K562 (cell line): ENCODE measurements around the gene DYRK2. TPM values are rescaled to one million over a fixed set of nuclear protein-coding genes. Genes with fewer than 3 reads are reported as not detected.

Source experiments
- ATAC-seq: fragments of 200-7000 bp; cut with Tn5 transposase; 3 replicates; pipeline ENCODE4 v1.9.1; 2020; ENCODE audit warnings: moderate library complexity
- BruUV-seq: library from RNA; stranded (reverse); fragments of 400-500 nt; replicated peaks from 2 replicates; lab custom pipeline; 2021; lab: Mats Ljungman, UMichigan
- CTCF ChIA-PET: fragments of 300-600 bp; formaldehyde crosslinking; extraction: SDS; loops from one replicate; lab custom pipeline; 2021; ENCODE audit warnings: low intra/inter-chr PET ratio; lab: Yijun Ruan, JAX
- POLR2A ChIA-PET: fragments of 300-600, 350-650 bp; sonication (Branson Sonifier 250); formaldehyde crosslinking; extraction: SDS; loops from one replicate; lab custom pipeline; 2021; ENCODE audit warnings: antibody characterized with exemption, inconsistent platforms; lab: Yijun Ruan, JAX
- DNase-seq, 4 experiments: peaks; one replicate each; pipeline versions ENCODE4 v3.0.0 to v3.0.0-alpha.2; 2011 to 2018; ENCODE audit warnings: low spot score in 3 of 4, mixed read lengths in 3 of 4; ENCODE audit errors: extremely low read depth in 1 of 4
- FAIRE-seq: peaks from 2 replicates; lab custom pipeline; 2011; peaks lifted over from hg19 to GRCh38; lab: Jason Lieb, UNC
- H2AFZ ChIP-seq: 2 replicates; pipeline ENCODE4 v1.6.0; 2011; ENCODE audit warnings: low read depth, low read length, control low read depth, inconsistent platforms
- H3K27ac ChIP-seq: fragments of 200-600 bp; 3 replicates; pipeline ENCODE4 v1.8.0; 2011; ENCODE audit warnings: low read depth, mild to moderate bottlenecking, control low read depth, inconsistent platforms, low read length, moderate library complexity, mixed read lengths; ENCODE audit errors: extremely low read depth
- H3K27me3 ChIP-seq, 2 experiments: fragments of 300-600 bp in 1 of 2; 2 replicates in 1 of 2; 3 replicates in 1 of 2; pipeline versions ENCODE4 v1.6.0 to v1.8.0; 2011; ENCODE audit warnings: inconsistent platforms in 2 of 2, low read length in 2 of 2, mild to moderate bottlenecking in 1 of 2, mixed read lengths in 1 of 2, moderate library complexity in 1 of 2; ENCODE audit not compliant: control insufficient read depth in 2 of 2, insufficient read depth in 2 of 2
- H3K36me3 ChIP-seq: fragments of 300-600 bp; 3 replicates; pipeline ENCODE4 v1.8.0; 2011; ENCODE audit warnings: mild to moderate bottlenecking, low read length, inconsistent platforms; ENCODE audit not compliant: control insufficient read depth, insufficient read depth
- H3K4me1 ChIP-seq, 2 experiments: fragments of 200-600 bp in 1 of 2; replicated peaks in 1 of 2; 2 replicates in 1 of 2; 3 replicates in 1 of 2; pipeline versions ENCODE4 v1.5.1 to v1.8.0; 2011; ENCODE audit warnings: inconsistent platforms in 2 of 2, low read length in 2 of 2, mild to moderate bottlenecking in 1 of 2, mixed read lengths in 1 of 2, moderate library complexity in 1 of 2; ENCODE audit not compliant: control insufficient read depth in 2 of 2, insufficient read depth in 2 of 2
- H3K4me2 ChIP-seq: 2 replicates; pipeline ENCODE4 v1.6.1; 2011; ENCODE audit warnings: low read length, control low read depth, inconsistent platforms, mixed read lengths; ENCODE audit not compliant: insufficient read depth
- H3K4me3 ChIP-seq: fragments of 200-600 bp; sonication (generic), shearing (Covaris generic); 2 replicates; pipeline ENCODE4 v1.5.1; 2016; ENCODE audit warnings: control low read depth, inconsistent platforms
- H3K79me2 ChIP-seq: fragments of 200-600 bp; 3 replicates; pipeline ENCODE4 v1.8.0; 2011; ENCODE audit warnings: low read length, inconsistent platforms; ENCODE audit not compliant: control insufficient read depth, insufficient read depth
- H3K9ac ChIP-seq, 2 experiments: 2 replicates each; pipeline versions ENCODE4 v1.6.0 to v1.6.1; 2011; ENCODE audit warnings: low read depth in 2 of 2, low read length in 2 of 2, control low read depth in 1 of 2, inconsistent platforms in 1 of 2, mild to moderate bottlenecking in 1 of 2, mixed read lengths in 1 of 2; ENCODE audit not compliant: insufficient read depth in 1 of 2
- H3K9me1 ChIP-seq: one replicate; pipeline ENCODE4 v1.6.0; 2011; ENCODE audit warnings: inconsistent platforms, mild to moderate bottlenecking, low read length, moderate library complexity; ENCODE audit not compliant: control insufficient read depth, insufficient read depth
- H3K9me3 ChIP-seq: replicated peaks from 2 replicates; pipeline ENCODE4 v1.5.1; 2011; ENCODE audit warnings: low read depth, low read length, inconsistent platforms; ENCODE audit not compliant: control insufficient read depth, insufficient read depth
- H4K20me1 ChIP-seq: replicated peaks from 2 replicates; pipeline ENCODE4 v1.6.1; 2011; ENCODE audit warnings: low read length, inconsistent platforms, mixed read lengths; ENCODE audit not compliant: control insufficient read depth, insufficient read depth
- ASH1L ChIP-seq: fragments of 450-650 bp; IDR thresholded peaks from 2 replicates; pipeline ENCODE4 v1.6.1; 2018; ENCODE audit warnings: borderline replicate concordance, mild to moderate bottlenecking, low read depth; ENCODE audit not compliant: partially characterized antibody
- HNRNPUL1 ChIP-seq: fragments of 200-400 bp; formaldehyde crosslinking; IDR thresholded peaks from 2 replicates; pipeline ENCODE4 v1.6.1; 2017; ENCODE audit warnings: low read length
- MCM3 ChIP-seq: fragments of 450-650 bp; IDR thresholded peaks from 2 replicates; pipeline ENCODE4 v1.6.1; 2016
- REST ChIP-seq, 2 experiments: fragments of 450-650 bp; formaldehyde crosslinking in 1 of 2; IDR thresholded peaks; 2 replicates each; pipeline versions ENCODE4 v1.4.0 to v1.6.1; 2014 to 2020; ENCODE audit warnings: mild to moderate bottlenecking in 2 of 2, borderline replicate concordance in 1 of 2, low read depth in 1 of 2
- SLC30A9 ChIP-seq: fragments of 250-450 bp; sonication (Bioruptor Pico); IDR thresholded peaks from 2 replicates; pipeline ENCODE4 v1.8.0; 2022; ENCODE audit warnings: mild to moderate bottlenecking, moderate library complexity
- STAT5B ChIP-seq: fragments of 250-450 bp; sonication (Bioruptor Pico); IDR thresholded peaks from 2 replicates; pipeline ENCODE4 v1.8.0; 2021; ENCODE audit warnings: mild to moderate bottlenecking, inconsistent platforms
- TEAD1 ChIP-seq, 2 experiments: fragments of 450-650 bp in 1 of 2; sonication (generic) in 1 of 2; formaldehyde crosslinking; IDR thresholded peaks; 2 replicates each; pipeline versions ENCODE4 v1.4.0 to v1.8.0; 2020 to 2022; ENCODE audit warnings: mild to moderate bottlenecking in 2 of 2, missing genetic modification reagents in 1 of 2
- WGBS: fragments of 100-300 bp; shearing (Covaris generic); methylation state at CpG from one replicate; pipeline ENCODE4 v1.1.6; 2016; ENCODE audit warnings: low coverage, mixed read lengths; ENCODE audit not compliant: insufficient coverage; ENCODE audit errors: missing lambda C conversion rate; 5-methylcytosine and 5-hydroxymethylcytosine counted together
- in situ Hi-C: fragments of 300-500 bp; cut with MboI; formaldehyde crosslinking; loops from 4 replicates; pipeline ENCODE4 v1.15.0; 2018; ENCODE audit warnings: inconsistent platforms, mixed read lengths
- intact Hi-C: fragments of 100-400 bp; cut with micrococcal nuclease; formaldehyde crosslinking; loops from 2 replicates; pipeline ENCODE4 v1.14.2; 2022
- polyA plus RNA-seq, 8 experiments: library from polyadenylated mRNA; depleted of rRNA in 4 of 8; stranded (reverse) in 5 of 8; unstranded in 3 of 8; fragments of >200 nt; fragmentation: Nextera tagmentation in 2 of 8; fragmentation: Illumina TruSeq in 1 of 8; extraction: Ambion mirVana in 2 of 8; extraction: Trizol in 1 of 8; gene quantifications; 2 replicates each; pipeline versions ENCODE4 v1.2.1 to v1.2.3, GENCODE V29; 2011 to 2014; ENCODE audit warnings: inconsistent platforms in 1 of 8, missing spikeins in 1 of 8
- total RNA-seq, 7 experiments: library from RNA; depleted of rRNA in 6 of 7; stranded (reverse); fragments of >200 nt in 6 of 7; fragmentation: Illumina TruSeq in 2 of 7; extraction: Trizol in 2 of 7; gene quantifications; 2 replicates each; pipeline versions ENCODE4 v1.2.1 to v1.2.3, GENCODE V29; 2011 to 2021; ENCODE audit warnings: low replicate concordance in 1 of 7
- TF ChIP-seq, protein P1 (sequence below): fragments of 250-450 bp; sonication (Bioruptor Pico); IDR thresholded peaks from 2 replicates; pipeline ENCODE4 v1.9.0; 2021; ENCODE audit warnings: mild to moderate bottlenecking, inconsistent platforms
- TF ChIP-seq, protein P2 (sequence below): sonication (generic); formaldehyde crosslinking; IDR thresholded peaks from 2 replicates; pipeline ENCODE4 v1.8.0; 2022; ENCODE audit warnings: missing genetic modification reagents, mild to moderate bottlenecking, borderline replicate concordance

Gene DYRK2
- total and polyA plus RNA-seq, 9 of the 15 experiments (the other 6 are each of a cell fraction or from before 2014, with no cell fraction given): 1.7 to 15.4 (median 8.4) TPM

DNA sequence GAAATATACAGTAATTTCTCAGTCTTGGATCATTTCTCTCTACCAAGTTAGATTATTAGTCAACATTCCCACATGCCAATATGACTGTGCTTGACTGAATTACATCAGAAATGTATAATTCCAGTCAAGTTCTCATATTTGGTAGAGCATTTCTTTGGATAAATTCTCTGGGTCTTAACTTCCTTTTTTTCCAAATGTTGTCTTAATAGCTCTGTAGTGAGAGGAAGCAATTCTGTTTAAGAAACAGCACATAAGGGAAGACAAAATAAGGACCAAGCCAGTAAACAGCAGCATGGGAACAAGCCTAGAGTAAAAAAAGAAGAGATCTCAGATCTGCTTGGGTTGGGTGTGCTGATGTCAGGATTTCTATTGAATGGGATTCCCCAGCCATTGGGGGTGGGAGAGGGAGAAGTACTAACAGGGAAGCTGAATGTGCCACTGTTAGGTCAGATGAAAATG is 14.2 kb upstream of the DYRK2 start (continued):
- TF ChIP-seq, protein P1, sequence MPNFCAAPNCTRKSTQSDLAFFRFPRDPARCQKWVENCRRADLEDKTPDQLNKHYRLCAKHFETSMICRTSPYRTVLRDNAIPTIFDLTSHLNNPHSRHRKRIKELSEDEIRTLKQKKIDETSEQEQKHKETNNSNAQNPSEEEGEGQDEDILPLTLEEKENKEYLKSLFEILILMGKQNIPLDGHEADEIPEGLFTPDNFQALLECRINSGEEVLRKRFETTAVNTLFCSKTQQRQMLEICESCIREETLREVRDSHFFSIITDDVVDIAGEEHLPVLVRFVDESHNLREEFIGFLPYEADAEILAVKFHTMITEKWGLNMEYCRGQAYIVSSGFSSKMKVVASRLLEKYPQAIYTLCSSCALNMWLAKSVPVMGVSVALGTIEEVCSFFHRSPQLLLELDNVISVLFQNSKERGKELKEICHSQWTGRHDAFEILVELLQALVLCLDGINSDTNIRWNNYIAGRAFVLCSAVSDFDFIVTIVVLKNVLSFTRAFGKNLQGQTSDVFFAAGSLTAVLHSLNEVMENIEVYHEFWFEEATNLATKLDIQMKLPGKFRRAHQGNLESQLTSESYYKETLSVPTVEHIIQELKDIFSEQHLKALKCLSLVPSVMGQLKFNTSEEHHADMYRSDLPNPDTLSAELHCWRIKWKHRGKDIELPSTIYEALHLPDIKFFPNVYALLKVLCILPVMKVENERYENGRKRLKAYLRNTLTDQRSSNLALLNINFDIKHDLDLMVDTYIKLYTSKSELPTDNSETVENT (CRISPR knock-in tag): no peak

DNA sequence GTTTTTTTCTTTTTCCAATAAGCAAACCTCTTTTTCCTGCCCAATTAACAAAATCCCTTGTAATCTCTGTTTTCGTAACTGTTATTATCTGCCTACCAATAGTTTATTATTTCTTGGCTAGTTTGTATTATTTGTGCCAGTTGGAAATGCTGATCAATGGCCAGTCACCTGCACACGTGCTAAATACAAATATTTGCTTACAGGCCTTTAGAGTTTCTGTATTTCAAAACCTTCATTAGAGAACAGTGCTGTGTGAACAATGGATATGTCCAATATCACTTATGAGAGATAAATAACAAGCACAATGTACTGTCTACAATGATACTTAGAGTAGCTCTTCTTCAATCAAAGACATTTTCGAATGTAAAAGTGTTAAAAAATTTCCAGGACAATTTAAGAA is 10.8 kb upstream of the DYRK2 start:
- intact Hi-C loops (no loop called here), in situ Hi-C loops (no loop called here)
- ChIA-PET POLR2A (no interaction called here), CTCF (no interaction called here)
- Histone ChIP-seq H3K9ac (no peak overlapping the region), H3K79me2 (no peaks in the 10 kb centered on the region), H3K4me2 (no peak overlapping the region), H3K27me3 (peaks cover 7 to 8% of the 10 kb centered on the region in 2 experiments; a peak in 3 of 5 replicates), H4K20me1 (no peaks in the 10 kb centered on the region), H3K9me3 (no peaks in the 10 kb centered on the region), H3K4me1 (no peaks in the 10 kb centered on the region), H3K4me3 (no peak overlapping the region), H3K27ac (no peak overlapping the region), H3K36me3 (no peaks in the 10 kb centered on the region), H3K9me1 (no peaks in the 10 kb centered on the region), H2AFZ (no peak overlapping the region)
- no peak for DNase-seq
- WGBS: 4% methylated on average over 3 of the region's 3 CpGs
- BruUV-seq: no TSS peak
- no peak for ATAC-seq
- FAIRE-seq: no peak
- TF ChIP-seq HNRNPUL1 (no peak), REST (IDR thresholded peaks at IDR 0.05; ENCODE audit: borderline replicate concordance) (no peak), REST (CRISPR knock-in tag; IDR thresholded peaks at IDR 0.05; ENCODE audit: low read depth) (no peak), ASH1L (no peak), TEAD1 (CRISPR knock-in tag; IDR thresholded peaks at IDR 0.05) (no peak), MCM3 (no peak), SLC30A9 (no peak), STAT5B (CRISPR knock-in tag) (no peak)
- TF ChIP-seq, protein P2, sequence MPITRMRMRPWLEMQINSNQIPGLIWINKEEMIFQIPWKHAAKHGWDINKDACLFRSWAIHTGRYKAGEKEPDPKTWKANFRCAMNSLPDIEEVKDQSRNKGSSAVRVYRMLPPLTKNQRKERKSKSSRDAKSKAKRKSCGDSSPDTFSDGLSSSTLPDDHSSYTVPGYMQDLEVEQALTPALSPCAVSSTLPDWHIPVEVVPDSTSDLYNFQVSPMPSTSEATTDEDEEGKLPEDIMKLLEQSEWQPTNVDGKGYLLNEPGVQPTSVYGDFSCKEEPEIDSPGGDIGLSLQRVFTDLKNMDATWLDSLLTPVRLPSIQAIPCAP (CRISPR knock-in tag): no peak
